ENCODE measurements around the gene PDE1A.

- TF ChIP-seq, protein P1, sequence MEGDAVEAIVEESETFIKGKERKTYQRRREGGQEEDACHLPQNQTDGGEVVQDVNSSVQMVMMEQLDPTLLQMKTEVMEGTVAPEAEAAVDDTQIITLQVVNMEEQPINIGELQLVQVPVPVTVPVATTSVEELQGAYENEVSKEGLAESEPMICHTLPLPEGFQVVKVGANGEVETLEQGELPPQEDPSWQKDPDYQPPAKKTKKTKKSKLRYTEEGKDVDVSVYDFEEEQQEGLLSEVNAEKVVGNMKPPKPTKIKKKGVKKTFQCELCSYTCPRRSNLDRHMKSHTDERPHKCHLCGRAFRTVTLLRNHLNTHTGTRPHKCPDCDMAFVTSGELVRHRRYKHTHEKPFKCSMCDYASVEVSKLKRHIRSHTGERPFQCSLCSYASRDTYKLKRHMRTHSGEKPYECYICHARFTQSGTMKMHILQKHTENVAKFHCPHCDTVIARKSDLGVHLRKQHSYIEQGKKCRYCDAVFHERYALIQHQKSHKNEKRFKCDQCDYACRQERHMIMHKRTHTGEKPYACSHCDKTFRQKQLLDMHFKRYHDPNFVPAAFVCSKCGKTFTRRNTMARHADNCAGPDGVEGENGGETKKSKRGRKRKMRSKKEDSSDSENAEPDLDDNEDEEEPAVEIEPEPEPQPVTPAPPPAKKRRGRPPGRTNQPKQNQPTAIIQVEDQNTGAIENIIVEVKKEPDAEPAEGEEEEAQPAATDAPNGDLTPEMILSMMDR (IDR thresholded peaks at IDR 0.05), result no peak
- TF ChIP-seq POLR2A (IDR thresholded peaks at IDR 0.05), result no peak
Observed at GRCh38 chr2:182229297-182229696, 197.5 kb downstream of the PDE1A start.
